Measurements from ENCODE around the gene ADGRG1. TPM values are rescaled to one million over a fixed set of nuclear protein-coding genes. Genes with fewer than 3 reads are reported as not detected.

ADGRG1 gene
- total RNA-seq, 1 donor from 2014 or later = 21.8 TPM

GRCh38 chr16:57651344-57652333 lies 23.2 kb downstream of the ADGRG1 start:
- no peak for DNase-seq

DNA sequence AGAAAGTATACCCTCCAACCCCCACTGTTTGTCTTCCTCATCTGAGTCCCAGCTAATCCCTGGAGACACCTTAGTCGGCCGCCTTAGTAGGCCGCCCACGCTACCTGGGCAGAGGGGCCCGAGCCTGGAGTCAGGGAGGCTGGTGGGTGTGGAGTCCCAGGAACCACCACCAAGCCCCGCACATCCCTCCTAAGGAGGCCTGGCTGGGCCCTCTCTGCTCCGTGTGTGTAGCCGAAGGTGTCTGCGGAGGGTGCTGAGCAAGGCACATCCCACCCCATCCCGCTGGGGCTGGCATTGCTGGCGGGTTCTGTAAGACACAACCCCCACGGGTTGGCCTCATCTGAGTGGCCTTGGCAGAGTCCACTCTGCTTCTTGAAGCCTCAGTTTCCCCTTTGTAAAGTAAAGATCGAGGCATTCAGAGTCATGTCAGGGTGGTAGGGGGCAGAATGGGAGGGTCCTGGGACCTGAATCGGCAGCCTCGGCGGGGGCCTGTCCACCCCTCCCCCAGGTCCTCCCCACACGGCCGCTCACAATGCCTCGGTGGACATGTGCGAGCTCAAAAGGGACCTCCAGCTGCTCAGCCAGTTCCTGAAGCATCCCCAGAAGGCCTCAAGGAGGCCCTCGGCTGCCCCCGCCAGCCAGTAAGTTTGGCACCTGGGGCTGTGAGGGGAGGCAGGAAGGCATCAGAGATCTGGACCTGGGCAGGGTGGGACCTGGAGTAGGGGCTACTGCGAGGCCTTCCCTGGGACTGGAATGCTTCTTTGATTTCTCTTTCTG lies 24.5 kb downstream of the ADGRG1 start:
- no peak for DNase-seq

- peak; percentile 86 for DNase-seq
Measured at GRCh38 chr16:57653936-57654335, 25.5 kb downstream of the ADGRG1 start.

GRCh38 chr16:57656342-57656955 lies 28.0 kb downstream of the ADGRG1 start:
- DNase-seq = no peak

- DNase-seq = no peak
Measured at GRCh38 chr16:57657228-57657627, 28.8 kb downstream of the ADGRG1 start.

- DNase-seq = no peak
Measured at GRCh38 chr16:57658130-57658877, 29.9 kb downstream of the ADGRG1 start.

DNA sequence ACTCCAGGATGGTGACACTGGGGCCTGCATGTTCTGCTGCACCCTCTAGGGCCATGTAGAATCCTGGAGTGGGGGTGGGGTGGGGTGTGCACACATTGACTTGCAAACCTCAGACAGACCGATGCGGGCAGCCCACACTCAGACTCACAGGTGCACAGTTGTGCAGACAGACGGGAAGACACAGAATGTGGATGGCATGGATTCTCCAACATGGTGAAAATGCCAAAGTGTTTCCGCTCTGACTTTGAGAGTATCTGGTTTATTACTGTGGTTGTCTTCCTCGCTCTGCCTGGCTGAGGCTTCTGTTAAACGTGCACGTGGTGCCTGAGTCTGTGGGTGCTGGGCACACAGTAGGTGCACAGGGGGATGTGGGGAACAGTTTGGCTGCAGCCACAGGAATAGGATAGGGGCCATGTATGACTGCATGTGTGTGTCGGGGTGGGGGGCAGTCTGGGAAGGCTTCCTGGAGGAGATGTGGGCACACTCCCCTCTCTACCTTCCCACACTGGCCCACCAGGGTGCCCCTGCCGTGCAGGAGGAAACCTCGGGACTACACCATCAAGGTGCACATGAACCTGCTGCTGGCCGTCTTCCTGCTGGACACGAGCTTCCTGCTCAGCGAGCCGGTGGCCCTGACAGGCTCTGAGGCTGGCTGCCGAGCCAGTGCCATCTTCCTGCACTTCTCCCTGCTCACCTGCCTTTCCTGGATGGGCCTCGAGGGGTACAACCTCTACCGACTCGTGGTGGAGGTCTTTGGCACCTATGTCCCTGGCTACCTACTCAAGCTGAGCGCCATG lies 30.6 kb downstream of the ADGRG1 start:
- DNase-seq = no peak

- DNase-seq = no peak
Measured at GRCh38 chr16:57660715-57661463, 32.5 kb downstream of the ADGRG1 start.

DNA sequence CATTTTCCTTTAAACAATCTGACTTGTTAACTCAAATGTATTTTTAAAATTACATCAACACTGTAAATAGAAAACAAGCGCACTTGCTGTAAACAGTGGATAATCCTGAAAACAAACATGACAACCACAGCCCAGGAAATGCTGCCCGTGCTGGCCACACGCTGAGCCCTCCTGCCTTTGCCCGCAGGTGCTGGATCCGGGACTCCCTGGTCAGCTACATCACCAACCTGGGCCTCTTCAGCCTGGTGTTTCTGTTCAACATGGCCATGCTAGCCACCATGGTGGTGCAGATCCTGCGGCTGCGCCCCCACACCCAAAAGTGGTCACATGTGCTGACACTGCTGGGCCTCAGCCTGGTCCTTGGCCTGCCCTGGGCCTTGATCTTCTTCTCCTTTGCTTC lies 33.1 kb downstream of the ADGRG1 start:
- DNase-seq = no peak

DNA sequence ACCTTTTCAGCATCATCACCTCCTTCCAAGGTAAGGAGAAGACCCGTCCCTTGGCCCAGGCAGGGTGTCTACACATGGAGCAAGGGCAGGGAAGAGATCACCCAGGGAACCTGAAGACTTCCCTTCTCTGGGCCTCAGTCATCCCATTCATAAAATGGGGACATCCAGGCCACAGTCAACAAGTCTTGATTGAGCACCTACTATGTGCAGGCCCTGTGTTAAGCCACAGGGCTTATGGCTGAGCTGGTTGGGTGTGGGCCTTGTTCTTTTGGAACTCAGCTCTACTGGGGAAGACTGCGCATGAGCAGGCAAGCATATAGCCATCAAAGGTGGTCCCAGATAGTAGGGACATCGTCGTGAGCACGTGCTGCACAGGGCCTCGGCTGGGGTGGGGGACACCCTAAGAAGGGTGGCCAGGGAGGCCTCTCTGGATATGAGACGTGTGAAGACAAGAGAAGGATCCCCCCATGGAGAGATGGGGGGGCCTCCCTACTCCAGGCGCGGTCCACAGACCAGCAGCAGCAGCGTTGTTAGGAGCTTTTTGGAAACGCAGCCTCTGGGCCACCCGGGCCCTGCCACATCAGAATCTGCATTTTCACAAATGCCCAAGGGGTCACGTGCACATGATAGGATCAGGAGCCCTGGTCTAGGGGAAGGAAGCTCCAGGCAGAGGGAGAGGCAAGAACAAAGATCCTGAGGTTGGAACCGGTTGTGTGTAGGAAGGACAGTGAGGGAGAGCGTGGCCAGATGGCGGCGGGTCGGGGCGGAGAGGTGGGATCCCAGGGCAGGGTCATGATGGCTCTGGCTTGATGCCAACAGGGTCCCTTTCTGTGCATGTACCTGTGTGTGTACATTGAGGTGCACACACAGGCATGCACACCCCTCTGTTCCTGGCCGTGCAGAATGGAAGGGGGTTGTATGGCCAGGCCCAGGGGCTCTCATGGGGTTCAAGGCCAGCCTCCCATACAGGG lies 33.8 kb downstream of the ADGRG1 start:
- no peak for DNase-seq

DNA sequence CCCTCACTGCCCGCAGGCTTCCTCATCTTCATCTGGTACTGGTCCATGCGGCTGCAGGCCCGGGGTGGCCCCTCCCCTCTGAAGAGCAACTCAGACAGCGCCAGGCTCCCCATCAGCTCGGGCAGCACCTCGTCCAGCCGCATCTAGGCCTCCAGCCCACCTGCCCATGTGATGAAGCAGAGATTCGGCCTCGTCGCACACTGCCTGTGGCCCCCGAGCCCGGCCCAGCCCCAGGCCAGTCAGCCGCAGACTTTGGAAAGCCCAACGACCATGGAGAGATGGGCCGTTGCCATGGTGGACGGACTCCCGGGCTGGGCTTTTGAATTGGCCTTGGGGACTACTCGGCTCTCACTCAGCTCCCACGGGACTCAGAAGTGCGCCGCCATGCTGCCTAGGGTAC lies 35.0 kb downstream of the ADGRG1 start:
- no peak for DNase-seq

DNA sequence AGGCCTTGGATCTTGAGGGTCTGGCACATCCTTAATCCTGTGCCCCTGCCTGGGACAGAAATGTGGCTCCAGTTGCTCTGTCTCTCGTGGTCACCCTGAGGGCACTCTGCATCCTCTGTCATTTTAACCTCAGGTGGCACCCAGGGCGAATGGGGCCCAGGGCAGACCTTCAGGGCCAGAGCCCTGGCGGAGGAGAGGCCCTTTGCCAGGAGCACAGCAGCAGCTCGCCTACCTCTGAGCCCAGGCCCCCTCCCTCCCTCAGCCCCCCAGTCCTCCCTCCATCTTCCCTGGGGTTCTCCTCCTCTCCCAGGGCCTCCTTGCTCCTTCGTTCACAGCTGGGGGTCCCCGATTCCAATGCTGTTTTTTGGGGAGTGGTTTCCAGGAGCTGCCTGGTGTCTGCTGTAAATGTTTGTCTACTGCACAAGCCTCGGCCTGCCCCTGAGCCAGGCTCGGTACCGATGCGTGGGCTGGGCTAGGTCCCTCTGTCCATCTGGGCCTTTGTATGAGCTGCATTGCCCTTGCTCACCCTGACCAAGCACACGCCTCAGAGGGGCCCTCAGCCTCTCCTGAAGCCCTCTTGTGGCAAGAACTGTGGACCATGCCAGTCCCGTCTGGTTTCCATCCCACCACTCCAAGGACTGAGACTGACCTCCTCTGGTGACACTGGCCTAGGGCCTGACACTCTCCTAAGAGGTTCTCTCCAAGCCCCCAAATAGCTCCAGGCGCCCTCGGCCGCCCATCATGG lies 35.7 kb downstream of the ADGRG1 start:
- DNase-seq = no peak

- no peak for DNase-seq
Measured at GRCh38 chr16:57664662-57665025, 36.2 kb downstream of the ADGRG1 start.

GRCh38 chr16:57665541-57665940 lies 37.1 kb downstream of the ADGRG1 start:
- no peak for DNase-seq

DNA sequence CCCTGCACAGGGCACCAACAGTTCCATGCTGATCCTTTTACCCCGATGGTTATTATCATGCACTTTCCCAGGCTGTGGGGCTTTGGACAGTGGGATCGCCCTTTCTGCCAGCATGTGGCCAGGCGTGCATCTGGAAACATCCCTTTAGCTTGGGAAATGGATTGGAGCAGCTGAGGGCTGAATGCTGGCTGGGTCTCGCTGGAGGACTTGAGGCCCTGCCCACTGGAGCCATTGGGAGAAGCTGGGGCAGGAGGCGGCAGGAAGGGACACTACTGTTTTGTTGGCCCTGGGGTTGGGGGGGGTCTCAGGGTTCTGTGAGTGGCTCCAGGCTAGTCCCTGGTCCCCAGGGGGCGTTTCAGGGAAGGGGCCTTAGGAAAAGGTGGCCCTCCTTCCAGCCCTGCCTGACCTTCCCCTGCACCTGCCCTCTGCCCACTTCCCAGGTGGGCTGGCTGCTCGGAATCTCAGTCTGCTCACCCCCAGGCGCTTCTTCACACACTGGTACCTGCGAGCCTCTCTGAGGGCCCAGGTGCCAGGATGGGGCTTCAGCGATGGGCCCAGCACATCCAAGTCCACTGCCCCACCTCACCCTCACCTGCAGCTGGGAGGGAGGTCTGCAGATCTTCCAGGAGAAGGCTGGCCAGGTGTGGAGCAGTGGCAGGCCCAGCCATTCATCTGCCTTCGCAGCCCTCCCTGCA lies 38.1 kb downstream of the ADGRG1 start:
- no peak for DNase-seq

GRCh38 chr16:57667048-57667525 lies 38.7 kb downstream of the ADGRG1 start:
- DNase-seq = no peak

- no peak for DNase-seq
Measured at GRCh38 chr16:57667526-57668262, 39.3 kb downstream of the ADGRG1 start.

DNA sequence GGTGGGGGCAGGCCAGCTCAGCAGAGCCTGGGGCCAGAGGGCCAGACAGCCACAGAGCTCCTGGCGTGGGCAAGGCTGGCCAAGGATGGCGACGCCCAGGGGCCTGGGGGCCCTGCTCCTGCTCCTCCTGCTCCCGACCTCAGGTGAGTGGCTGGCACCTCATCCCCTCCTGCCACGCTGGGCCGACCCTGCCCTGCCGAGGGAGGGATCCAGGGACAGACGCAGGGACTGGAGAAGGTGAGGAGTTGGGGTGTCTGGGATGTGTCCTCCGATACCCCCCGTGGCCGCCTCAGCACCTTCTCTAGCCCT lies 39.8 kb downstream of the ADGRG1 start, which contains the start of gene ADGRG3:
ADGRG3 (plus strand) TSS at position 44 of the 309 bp plus-strand sequence; CDS start at position 86, 42 bp downstream.
- DNase-seq = no peak
